Lower leg skin (tissue), 4 donors: ENCODE measurements around the gene PDE8B. TPM values are rescaled to one million over a fixed set of nuclear protein-coding genes. Genes with fewer than 3 reads are reported as not detected.

Experiments used
- DNase-seq, 2 donors: peaks; one replicate each; pipeline ENCODE4 v3.0.0-alpha.2; 2019; ENCODE audit warnings: low spot score in 2 of 2
- H3K4me3 ChIP-seq: fragments of 200-600 bp; sonication (generic); 2 replicates; pipeline ENCODE4 v1.5.1; 2017; ENCODE audit warnings: mild to moderate bottlenecking, low read depth; ENCODE audit not compliant: poor library complexity, severe bottlenecking
- CTCF ChIP-seq, 3 donors: fragments of 450-650 bp; IDR thresholded peaks; one replicate each; pipeline ENCODE4 v1.5.1; 2016; ENCODE audit warnings: antibody characterized with exemption in 3 of 3, mild to moderate bottlenecking in 3 of 3, moderate library complexity in 2 of 3
- POLR2A ChIP-seq, 2 donors: fragments of 450-650 bp; IDR thresholded peaks; one replicate each; pipeline ENCODE4 v1.6.1; 2016 to 2017; ENCODE audit warnings: antibody characterized with exemption in 2 of 2, mild to moderate bottlenecking in 1 of 2, moderate library complexity in 1 of 2
- WGBS, 2 donors: methylation state at CpG; one replicate each; pipeline ENCODE4 v1.1.5; 2018; 5-methylcytosine and 5-hydroxymethylcytosine counted together
- intact Hi-C: fragments of 100-400 bp; cut with DNase I; formaldehyde crosslinking; loops from one replicate; pipeline ENCODE4 v1.15.0; 2023; ENCODE audit warnings: low total_unique reads
- total RNA-seq, 4 donors: library from RNA; depleted of rRNA; stranded (reverse); fragments of >200 nt; gene quantifications; one replicate each; pipeline ENCODE4 v1.1.0, GENCODE V29; 2016

Gene PDE8B
- total RNA-seq, 4 donors from 2014 or later, result 2.3 to 4.5 (median 2.6) TPM

DNA sequence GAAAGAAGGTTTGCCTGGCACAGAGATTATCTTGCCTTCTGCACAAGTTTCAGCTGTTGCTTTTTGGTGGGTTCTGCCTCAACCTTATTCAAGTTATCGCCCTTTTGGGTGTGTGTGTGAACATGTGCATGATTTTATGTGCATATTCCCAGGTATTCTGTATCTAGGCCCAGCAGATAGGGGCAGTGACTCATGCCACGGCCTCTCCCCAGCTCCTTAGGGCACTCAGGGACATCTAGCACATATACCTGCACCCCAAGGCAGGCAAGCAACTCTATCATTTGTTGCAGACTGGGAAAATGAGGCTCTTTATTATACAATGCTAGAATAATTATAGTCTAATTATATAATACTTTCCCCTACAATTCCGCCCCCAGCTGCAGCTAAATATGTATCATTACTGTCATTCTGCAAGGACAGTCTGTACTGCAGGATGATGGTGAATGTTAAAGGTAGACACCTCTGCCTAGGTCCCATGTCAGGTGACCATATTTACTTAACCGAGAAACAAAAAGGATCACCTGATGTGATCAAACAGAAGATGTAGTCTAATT is 128.9 kb downstream of the PDE8B start:
- 82 to 91% methylated on average over 4 of the region's 4 CpGs for WGBS, 2 donors

GRCh38 chr5:77343165-77343564 is 132.7 kb downstream of the PDE8B start:
- intact Hi-C loops, result no loop called here
- 86 to 94% methylated on average over 3 of the region's 3 CpGs for WGBS, 2 donors
- TF ChIP-seq CTCF (IDR thresholded peaks at IDR 0.05) (no peak), POLR2A (IDR thresholded peaks at IDR 0.05) (no peak)

More for the DNA sequence above, 128.9 kb downstream of the PDE8B start:
- intact Hi-C loops, result no loop called here
- H3K4me3 ChIP-seq, result no peak overlapping the region
- TF ChIP-seq POLR2A (IDR thresholded peaks at IDR 0.05) (no peak), CTCF (IDR thresholded peaks at IDR 0.05) (no peak)
- DNase-seq, result no peak

GRCh38 chr5:77347435-77348098 is 137.1 kb downstream of the PDE8B start:
- no peak for DNase-seq
- WGBS, 2 donors, result 87 to 89% methylated on average over 5 of the region's 5 CpGs
- H3K4me3 ChIP-seq, result no peak overlapping the region
- intact Hi-C loops, result no loop called here
- TF ChIP-seq POLR2A (IDR thresholded peaks at IDR 0.05) (no peak), CTCF (IDR thresholded peaks at IDR 0.05) (no peak)

More at GRCh38 chr5:77343165-77343564, 132.7 kb downstream of the PDE8B start:
- no peak for DNase-seq
- H3K4me3 ChIP-seq, result no peak overlapping the region

DNA sequence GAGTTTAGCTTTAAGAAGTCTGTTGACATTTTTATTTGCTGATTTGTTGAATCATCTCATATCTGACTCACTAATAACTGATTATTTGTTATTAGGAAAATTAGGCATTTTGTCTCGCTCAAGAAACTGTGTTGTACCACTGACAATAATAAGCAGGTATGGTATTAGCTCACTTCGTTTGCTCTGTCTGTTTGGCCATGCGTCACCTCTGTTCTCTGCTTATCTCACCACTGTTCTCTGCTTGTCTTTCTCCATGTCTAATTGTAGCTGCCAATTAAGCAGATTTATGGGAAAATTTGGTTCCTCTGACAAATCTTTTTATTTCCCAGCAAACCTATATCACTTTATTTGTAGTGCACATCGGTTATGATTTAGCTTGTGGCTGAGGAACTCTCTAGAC is 142.8 kb downstream of the PDE8B start:
- no peak overlapping the region for H3K4me3 ChIP-seq
- no peak for DNase-seq
- intact Hi-C loops, result no loop called here
- 90 to 97% methylated on average over 4 of the region's 4 CpGs for WGBS, 2 donors
- TF ChIP-seq POLR2A (IDR thresholded peaks at IDR 0.05), result no peak
- TF ChIP-seq CTCF (IDR thresholded peaks at IDR 0.05), result no peak

GRCh38 chr5:77354454-77354853 is 144.0 kb downstream of the PDE8B start:
- H3K4me3 ChIP-seq, result no peak overlapping the region
- intact Hi-C loops, result no loop called here
- DNase-seq, result no peak
- no peak for TF ChIP-seq POLR2A (IDR thresholded peaks at IDR 0.05)
- TF ChIP-seq CTCF (IDR thresholded peaks at IDR 0.05), result no peak
- 86 to 90% methylated on average over 2 of the region's 2 CpGs for WGBS, 2 donors
